ENCODE results near the gene GDPD4. TPM values are rescaled to one million over a fixed set of nuclear protein-coding genes. Genes with fewer than 3 reads are reported as not detected.

Gene GDPD4
- total RNA-seq, 1 donor from 2014 or later = not detected

DNA sequence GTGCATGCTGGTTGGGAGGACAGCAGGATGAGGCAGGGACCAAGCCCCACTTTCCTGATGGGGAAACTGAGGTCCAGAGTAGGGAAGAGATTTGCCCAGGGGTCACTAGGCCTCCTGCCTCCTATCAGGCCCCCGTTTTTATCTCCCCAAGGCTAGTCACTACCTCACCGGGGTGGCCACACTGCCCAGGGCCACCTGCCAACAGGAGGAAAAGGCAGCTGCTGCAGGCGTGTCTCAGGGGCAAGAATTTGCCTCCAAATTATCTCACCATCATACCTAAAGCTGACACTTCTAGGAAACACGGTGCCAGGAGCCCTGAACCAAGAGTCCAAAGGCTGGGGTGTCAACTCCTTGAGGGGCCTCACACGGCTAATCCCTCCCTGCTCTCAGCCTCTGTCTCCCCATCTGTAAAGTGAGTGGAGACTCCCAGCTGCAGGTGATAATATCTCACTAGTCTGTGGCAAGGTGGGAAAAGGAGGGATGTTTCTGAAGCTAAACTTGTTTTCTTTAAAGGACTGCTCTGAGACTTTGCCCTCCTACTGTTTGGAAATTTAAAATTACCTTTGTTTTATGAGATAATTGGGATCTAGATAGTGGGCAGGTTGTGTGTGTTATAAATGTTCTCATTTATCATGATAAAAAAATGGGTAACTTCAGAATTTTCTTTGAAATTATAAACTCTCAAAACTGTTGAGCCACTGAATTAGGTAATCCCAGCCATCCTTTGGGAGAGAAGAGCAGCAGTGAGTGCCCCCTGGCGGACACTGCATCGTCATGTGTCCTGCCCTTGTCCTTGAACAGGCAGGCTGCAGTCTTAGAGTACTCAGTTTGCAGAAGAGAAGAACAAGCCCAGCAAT lies 113.5 kb downstream of the GDPD4 start:
- H3K9me3 ChIP-seq (ENCODE audit: control insufficient read depth in 3 of 3, low read length in 3 of 3) = no peaks in the 10 kb centered on the region
- H3K4me1 ChIP-seq (ENCODE audit: control insufficient read depth in 3 of 3, insufficient read depth in 3 of 3, low read length in 3 of 3) = no peaks in the 10 kb centered on the region
- H3K27me3 ChIP-seq (ENCODE audit: control insufficient read depth in 3 of 3, insufficient read depth in 3 of 3, low read length in 3 of 3) = no peaks in the 10 kb centered on the region

DNA sequence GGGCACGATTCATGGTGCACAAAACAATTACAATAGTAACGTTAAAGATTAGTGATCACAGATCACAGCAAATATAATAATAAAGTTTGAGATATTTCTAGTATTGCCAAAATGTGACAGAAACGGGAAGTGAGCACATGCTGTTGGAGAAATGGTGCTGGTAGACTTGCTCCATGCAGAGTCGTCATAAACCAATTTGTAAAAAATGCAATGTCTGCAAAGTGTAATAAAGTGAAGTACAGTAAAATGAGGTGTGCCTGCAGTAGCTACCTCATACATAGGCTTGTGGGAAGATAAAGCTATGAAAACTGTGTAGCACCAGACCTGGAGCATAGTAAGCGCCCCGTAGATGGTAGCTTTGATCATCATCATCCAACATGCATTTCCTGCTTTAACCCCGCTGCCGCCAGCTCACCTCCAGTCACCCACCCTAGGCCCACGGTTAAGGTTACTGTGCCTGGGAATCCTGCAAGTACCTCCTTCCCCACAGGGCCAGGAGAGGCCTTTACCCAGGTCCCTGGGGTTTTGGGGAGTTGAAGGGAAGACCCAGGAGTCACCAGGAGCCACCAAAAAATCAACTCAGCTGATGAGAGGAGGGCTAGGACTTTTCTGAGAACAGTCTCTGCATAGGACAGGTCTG lies 114.3 kb downstream of the GDPD4 start:
- no peaks in the 10 kb centered on the region for H3K4me1 ChIP-seq (ENCODE audit: control insufficient read depth in 3 of 3, insufficient read depth in 3 of 3, low read length in 3 of 3)
- no peak overlapping the region for H3K9ac ChIP-seq (ENCODE audit: low read depth in 1 of 3, low read length in 3 of 3)
- no peak overlapping the region for H3K4me3 ChIP-seq (ENCODE audit: low read length in 3 of 3)
- H3K9me3 ChIP-seq (ENCODE audit: control insufficient read depth in 3 of 3, low read length in 3 of 3) = no peaks in the 10 kb centered on the region
- peaks cover 0 to 2% (median 0%) of the 10 kb centered on the region in 3 donors for H3K36me3 ChIP-seq (ENCODE audit: control insufficient read depth in 3 of 3, insufficient read depth in 3 of 3, low read length in 3 of 3)
- H3K27me3 ChIP-seq (ENCODE audit: control insufficient read depth in 3 of 3, insufficient read depth in 3 of 3, low read length in 3 of 3) = no peaks in the 10 kb centered on the region
- no peak overlapping the region for H3K27ac ChIP-seq (ENCODE audit: low read depth, low read length)

More for the DNA sequence above, 113.5 kb downstream of the GDPD4 start:
- Histone ChIP-seq H3K9ac (ENCODE audit: low read depth in 1 of 3, low read length in 3 of 3) (no peak overlapping the region), H3K27ac (ENCODE audit: low read depth, low read length) (no peak overlapping the region), H3K4me3 (ENCODE audit: low read length in 3 of 3) (no peak overlapping the region), H3K36me3 (ENCODE audit: control insufficient read depth in 3 of 3, insufficient read depth in 3 of 3, low read length in 3 of 3) (peaks cover 0 to 2% (median 0%) of the 10 kb centered on the region in 3 donors)

DNA sequence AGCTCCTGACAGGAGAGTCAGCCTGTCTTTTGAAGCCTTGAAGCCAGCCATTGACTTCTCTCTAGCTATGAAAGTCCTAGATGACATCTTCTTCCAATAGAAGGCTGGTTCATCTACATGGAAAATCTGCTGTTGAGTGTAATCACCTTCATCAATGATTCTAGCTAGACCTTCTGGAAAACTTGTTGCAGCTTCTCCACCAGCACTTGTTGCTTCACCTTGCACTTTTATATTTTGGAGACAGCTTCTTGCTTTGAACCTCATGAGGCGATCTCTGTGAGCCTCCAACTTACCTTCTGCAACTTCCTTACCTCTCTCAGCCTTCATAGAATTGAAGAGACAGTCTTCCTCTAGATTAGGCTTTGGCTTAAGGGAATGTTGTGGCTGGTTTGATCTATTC lies 115.2 kb downstream of the GDPD4 start:
- Histone ChIP-seq H3K9me3 (ENCODE audit: control insufficient read depth in 3 of 3, low read length in 3 of 3) (no peaks in the 10 kb centered on the region), H3K4me1 (ENCODE audit: control insufficient read depth in 3 of 3, insufficient read depth in 3 of 3, low read length in 3 of 3) (no peaks in the 10 kb centered on the region), H3K9ac (ENCODE audit: low read depth in 1 of 3, low read length in 3 of 3) (no peak overlapping the region), H3K4me3 (ENCODE audit: low read length in 3 of 3) (no peak overlapping the region), H3K36me3 (ENCODE audit: control insufficient read depth in 3 of 3, insufficient read depth in 3 of 3, low read length in 3 of 3) (peaks cover 0 to 2% (median 0%) of the 10 kb centered on the region in 3 donors), H3K27me3 (ENCODE audit: control insufficient read depth in 3 of 3, insufficient read depth in 3 of 3, low read length in 3 of 3) (no peaks in the 10 kb centered on the region), H3K27ac (ENCODE audit: low read depth, low read length) (no peak overlapping the region)

DNA sequence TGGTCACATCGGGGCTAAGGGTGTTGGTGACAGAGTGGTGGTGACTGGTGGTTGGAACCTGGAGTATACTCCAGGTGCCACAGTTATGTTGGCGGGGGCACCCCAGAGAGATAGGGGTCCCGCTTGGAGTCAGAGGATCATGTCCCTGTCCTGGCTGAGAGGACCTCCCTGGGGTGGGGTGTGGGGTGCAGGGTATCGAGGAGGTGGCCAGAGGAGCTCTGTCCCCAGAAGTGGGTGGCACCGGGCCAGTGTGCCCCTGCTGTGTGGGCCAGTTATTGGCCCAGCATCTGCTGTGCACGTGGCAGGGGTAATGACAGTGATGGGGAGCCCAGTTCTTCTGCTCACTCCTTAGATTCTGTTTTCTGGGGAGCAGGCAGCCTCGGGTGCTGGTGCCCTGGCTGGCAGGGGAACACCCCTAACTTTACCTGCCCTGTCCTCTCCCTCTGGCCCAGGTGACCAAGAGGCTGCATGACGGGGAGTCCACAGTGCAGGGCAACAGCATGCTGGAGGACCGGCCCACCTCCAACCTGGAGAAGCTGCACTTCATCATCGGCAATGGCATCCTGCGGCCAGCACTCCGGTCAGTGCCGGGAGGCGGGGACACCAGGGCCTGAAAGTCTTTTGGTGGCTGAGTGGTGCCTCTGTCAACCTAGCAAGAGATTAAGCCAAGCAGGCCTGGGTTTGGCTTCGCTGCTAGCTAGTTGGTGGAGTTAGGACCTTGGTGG lies 117.2 kb downstream of the GDPD4 start:
- Histone ChIP-seq H3K9me3 (ENCODE audit: control insufficient read depth in 3 of 3, low read length in 3 of 3) (no peaks in the 10 kb centered on the region), H3K9ac (ENCODE audit: low read depth in 1 of 3, low read length in 3 of 3) (no peak overlapping the region), H3K27me3 (ENCODE audit: control insufficient read depth in 3 of 3, insufficient read depth in 3 of 3, low read length in 3 of 3) (no peaks in the 10 kb centered on the region), H3K36me3 (ENCODE audit: control insufficient read depth in 3 of 3, insufficient read depth in 3 of 3, low read length in 3 of 3) (no peaks in the 10 kb centered on the region), H3K4me3 (ENCODE audit: low read length in 3 of 3) (no peak overlapping the region), H3K27ac (ENCODE audit: low read depth, low read length) (no peak overlapping the region), H3K4me1 (ENCODE audit: control insufficient read depth in 3 of 3, insufficient read depth in 3 of 3, low read length in 3 of 3) (peaks cover under 1 to 4% (median 2%) of the 10 kb centered on the region in 3 donors)

DNA sequence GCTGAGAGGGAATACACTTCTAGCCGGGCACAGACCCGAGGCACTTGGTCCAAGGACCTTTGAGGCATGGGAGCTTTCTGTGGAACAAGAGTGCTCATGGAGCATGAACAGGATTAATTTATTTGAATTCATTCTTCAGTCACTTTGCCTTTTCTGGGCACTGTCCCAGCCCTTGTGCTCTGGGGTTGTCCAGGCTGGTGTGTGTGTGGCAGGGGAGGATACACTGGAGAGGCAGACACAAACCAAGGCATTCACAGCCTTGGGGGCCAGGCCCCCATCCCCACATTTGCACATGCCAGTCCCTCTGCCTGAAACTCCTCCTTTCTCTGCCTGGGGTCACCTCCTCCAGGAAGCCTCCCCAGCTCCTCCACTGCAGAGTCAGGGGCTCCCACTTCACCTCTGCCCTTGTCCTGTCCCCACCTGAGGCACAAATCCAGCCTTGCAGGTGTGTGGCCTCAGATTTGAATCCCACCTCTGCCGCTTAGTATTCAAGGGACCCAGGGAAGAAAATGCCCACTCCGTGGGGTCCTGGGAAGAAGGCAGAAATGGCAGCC lies 118.0 kb downstream of the GDPD4 start:
- Histone ChIP-seq H3K4me1 (ENCODE audit: control insufficient read depth in 3 of 3, insufficient read depth in 3 of 3, low read length in 3 of 3) (peaks cover 6 to 9% (median 6%) of the 10 kb centered on the region in 3 donors), H3K9me3 (ENCODE audit: control insufficient read depth in 3 of 3, low read length in 3 of 3) (no peaks in the 10 kb centered on the region), H3K36me3 (ENCODE audit: control insufficient read depth in 3 of 3, insufficient read depth in 3 of 3, low read length in 3 of 3) (no peaks in the 10 kb centered on the region), H3K27me3 (ENCODE audit: control insufficient read depth in 3 of 3, insufficient read depth in 3 of 3, low read length in 3 of 3) (no peaks in the 10 kb centered on the region), H3K27ac (ENCODE audit: low read depth, low read length) (no peak overlapping the region), H3K4me3 (ENCODE audit: low read length in 3 of 3) (no peak overlapping the region), H3K9ac (ENCODE audit: low read depth in 1 of 3, low read length in 3 of 3) (no peak overlapping the region)

DNA sequence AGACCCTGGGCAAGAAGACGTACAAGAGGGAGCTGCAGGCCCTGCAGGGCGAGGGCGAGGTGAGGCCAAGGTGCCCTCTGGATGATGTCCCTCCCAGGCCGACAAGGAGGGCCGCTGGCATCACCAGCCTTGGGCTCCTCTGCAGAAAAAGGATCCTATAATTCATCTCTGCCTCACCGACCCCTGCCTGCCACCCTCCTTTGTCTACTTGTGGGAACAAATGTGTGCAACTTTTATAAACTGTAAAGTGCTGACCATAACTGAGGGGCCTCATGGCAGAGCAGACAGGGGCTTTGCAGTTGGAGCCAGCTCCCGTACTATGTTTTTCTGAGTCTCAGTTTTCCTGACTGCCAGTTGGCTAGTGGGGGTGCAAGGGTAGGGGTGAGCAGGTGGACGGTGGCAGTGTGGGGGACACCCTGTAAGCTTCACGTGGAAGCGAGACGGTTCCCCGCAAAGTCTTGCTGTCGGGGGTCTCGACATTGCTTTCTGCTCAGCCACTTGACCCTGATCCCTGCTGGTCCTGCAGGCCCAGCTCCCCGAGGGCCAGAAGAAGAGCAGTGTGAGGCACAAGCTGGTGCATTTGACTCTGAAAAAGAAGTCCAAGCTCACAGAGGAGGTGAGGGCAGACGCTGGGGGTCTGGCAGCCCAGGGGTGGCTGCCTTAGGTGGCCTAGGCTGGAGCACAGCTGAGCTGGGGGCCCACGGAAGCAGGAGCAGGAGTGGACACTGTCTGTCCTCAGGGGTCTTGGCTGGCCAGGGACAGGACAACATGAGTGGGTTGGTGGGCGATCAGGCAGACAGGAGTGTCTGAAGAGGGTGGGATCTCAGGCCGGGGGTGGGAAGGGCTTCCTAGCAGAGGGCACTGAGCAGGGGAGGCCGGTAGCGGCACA lies 118.7 kb downstream of the GDPD4 start:
- Histone ChIP-seq H3K4me1 (ENCODE audit: control insufficient read depth in 3 of 3, insufficient read depth in 3 of 3, low read length in 3 of 3) (peaks cover 6 to 9% (median 6%) of the 10 kb centered on the region in 3 donors), H3K9ac (ENCODE audit: low read depth in 1 of 3, low read length in 3 of 3) (no peak overlapping the region), H3K36me3 (ENCODE audit: control insufficient read depth in 3 of 3, insufficient read depth in 3 of 3, low read length in 3 of 3) (no peaks in the 10 kb centered on the region), H3K27ac (ENCODE audit: low read depth, low read length) (no peak overlapping the region), H3K27me3 (ENCODE audit: control insufficient read depth in 3 of 3, insufficient read depth in 3 of 3, low read length in 3 of 3) (no peaks in the 10 kb centered on the region), H3K9me3 (ENCODE audit: control insufficient read depth in 3 of 3, low read length in 3 of 3) (no peaks in the 10 kb centered on the region), H3K4me3 (ENCODE audit: low read length in 3 of 3) (no peak overlapping the region)

DNA sequence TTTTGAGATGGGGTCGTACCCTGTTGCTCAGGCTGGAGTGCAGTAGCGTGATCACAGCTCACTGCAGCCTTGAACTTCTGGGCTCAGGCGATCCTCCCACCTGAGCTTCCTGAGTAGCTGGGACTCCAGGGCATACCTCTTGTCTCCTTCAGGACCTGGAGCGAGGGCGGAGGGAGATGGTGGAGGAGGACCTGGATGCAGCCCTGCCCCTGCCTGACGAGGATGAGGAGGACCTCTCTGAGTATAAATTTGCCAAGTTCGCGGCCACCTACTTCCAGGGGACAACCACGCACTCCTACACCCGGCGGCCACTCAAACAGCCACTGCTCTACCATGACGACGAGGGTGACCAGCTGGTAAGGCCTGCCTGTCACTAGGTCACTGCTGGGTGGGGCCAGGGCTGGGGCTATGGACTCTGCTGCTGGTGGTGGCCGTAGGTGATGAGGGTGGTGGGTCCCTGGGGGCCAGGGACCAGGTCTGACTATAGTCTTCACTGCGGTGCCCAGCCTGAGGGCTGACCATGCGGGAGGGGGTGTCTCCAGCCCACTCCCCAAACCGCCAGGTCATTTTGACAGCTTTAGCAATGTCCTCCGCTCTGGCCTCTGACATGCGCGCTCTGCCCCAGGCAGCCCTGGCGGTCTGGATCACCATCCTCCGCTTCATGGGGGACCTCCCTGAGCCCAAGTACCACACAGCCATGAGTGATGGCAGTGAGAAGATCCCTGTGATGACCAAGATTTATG lies 119.5 kb downstream of the GDPD4 start:
- no peak overlapping the region for H3K27ac ChIP-seq (ENCODE audit: low read depth, low read length)
- no peak overlapping the region for H3K4me3 ChIP-seq (ENCODE audit: low read length in 3 of 3)
- H3K9me3 ChIP-seq (ENCODE audit: control insufficient read depth in 3 of 3, low read length in 3 of 3) = no peaks in the 10 kb centered on the region
- peaks cover 6 to 9% (median 6%) of the 10 kb centered on the region in 3 donors for H3K4me1 ChIP-seq (ENCODE audit: control insufficient read depth in 3 of 3, insufficient read depth in 3 of 3, low read length in 3 of 3)
- H3K27me3 ChIP-seq (ENCODE audit: control insufficient read depth in 3 of 3, insufficient read depth in 3 of 3, low read length in 3 of 3) = no peaks in the 10 kb centered on the region
- H3K9ac ChIP-seq (ENCODE audit: low read depth in 1 of 3, low read length in 3 of 3) = no peak overlapping the region
- H3K36me3 ChIP-seq (ENCODE audit: control insufficient read depth in 3 of 3, insufficient read depth in 3 of 3, low read length in 3 of 3) = no peaks in the 10 kb centered on the region

DNA sequence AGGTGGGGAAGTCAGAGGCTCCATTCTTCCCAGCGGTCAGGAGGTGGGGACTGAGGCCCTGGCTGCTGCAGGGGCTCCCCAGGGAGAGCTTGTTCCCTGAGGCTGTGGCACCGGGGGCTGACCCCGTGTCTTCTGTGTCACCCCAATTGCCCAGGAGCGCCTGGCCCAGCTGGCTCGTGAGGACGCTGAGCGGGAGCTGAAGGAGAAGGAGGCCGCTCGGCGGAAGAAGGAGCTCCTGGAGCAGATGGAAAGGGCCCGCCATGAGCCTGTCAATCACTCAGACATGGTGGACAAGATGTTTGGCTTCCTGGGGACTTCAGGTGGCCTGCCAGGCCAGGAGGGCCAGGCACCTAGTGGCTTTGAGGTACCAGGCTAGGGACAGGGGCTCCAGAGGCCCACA lies 120.3 kb downstream of the GDPD4 start:
- no peaks in the 10 kb centered on the region for H3K36me3 ChIP-seq (ENCODE audit: control insufficient read depth in 3 of 3, insufficient read depth in 3 of 3, low read length in 3 of 3)
- peaks cover 6 to 9% (median 6%) of the 10 kb centered on the region in 3 donors for H3K4me1 ChIP-seq (ENCODE audit: control insufficient read depth in 3 of 3, insufficient read depth in 3 of 3, low read length in 3 of 3)
- H3K27me3 ChIP-seq (ENCODE audit: control insufficient read depth in 3 of 3, insufficient read depth in 3 of 3, low read length in 3 of 3) = no peaks in the 10 kb centered on the region
- no peak overlapping the region for H3K27ac ChIP-seq (ENCODE audit: low read depth, low read length)
- H3K9ac ChIP-seq (ENCODE audit: low read depth in 1 of 3, low read length in 3 of 3) = no peak overlapping the region
- H3K4me3 ChIP-seq (ENCODE audit: low read length in 3 of 3) = no peak overlapping the region
- H3K9me3 ChIP-seq (ENCODE audit: control insufficient read depth in 3 of 3, low read length in 3 of 3) = no peaks in the 10 kb centered on the region

DNA sequence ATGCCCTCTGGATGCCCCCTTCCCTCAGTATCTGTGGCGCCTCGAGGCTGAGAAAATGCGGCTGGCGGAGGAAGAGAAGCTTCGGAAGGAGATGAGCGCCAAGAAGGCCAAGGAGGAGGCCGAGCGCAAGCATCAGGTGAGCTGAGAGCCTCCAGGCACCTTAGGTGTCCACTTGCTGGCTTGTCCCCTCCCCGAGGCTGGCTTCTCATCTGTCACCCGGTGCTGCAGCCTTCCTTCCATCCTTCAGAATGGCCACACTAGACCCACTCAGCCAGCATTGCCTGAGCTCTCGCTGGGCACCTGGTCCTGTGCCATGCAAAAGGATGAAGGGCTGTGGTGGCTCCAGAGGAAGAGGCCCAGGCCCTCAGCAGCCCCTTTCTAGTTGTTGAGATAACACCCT lies 121.1 kb downstream of the GDPD4 start:
- Histone ChIP-seq H3K9me3 (ENCODE audit: control insufficient read depth in 3 of 3, low read length in 3 of 3) (no peaks in the 10 kb centered on the region), H3K36me3 (ENCODE audit: control insufficient read depth in 3 of 3, insufficient read depth in 3 of 3, low read length in 3 of 3) (no peaks in the 10 kb centered on the region), H3K27ac (ENCODE audit: low read depth, low read length) (no peak overlapping the region), H3K9ac (ENCODE audit: low read depth in 1 of 3, low read length in 3 of 3) (no peak overlapping the region), H3K4me1 (ENCODE audit: control insufficient read depth in 3 of 3, insufficient read depth in 3 of 3, low read length in 3 of 3) (peaks cover 6 to 9% (median 6%) of the 10 kb centered on the region in 3 donors), H3K4me3 (ENCODE audit: low read length in 3 of 3) (no peak overlapping the region), H3K27me3 (ENCODE audit: control insufficient read depth in 3 of 3, insufficient read depth in 3 of 3, low read length in 3 of 3) (no peaks in the 10 kb centered on the region)

Data from skeletal muscle tissue (tissue), 4 donors.